HG02798 (cell line): Measurements from ENCODE around the gene TXNDC15.
"Not testable (repeated sequence)": the region's sequence is repeated elsewhere in the genome, so short reads cannot be mapped to it uniquely, and the experiment has no call there.

Source experiments
- ATAC-seq: cut with Tn5 transposase; IDR thresholded peaks from one replicate; pipeline ENCODE4 v1.9.1; 2021; ENCODE audit warnings: mild to moderate bottlenecking; ENCODE audit not compliant: unreplicated experiment, poor library complexity

TXNDC15 gene

DNA sequence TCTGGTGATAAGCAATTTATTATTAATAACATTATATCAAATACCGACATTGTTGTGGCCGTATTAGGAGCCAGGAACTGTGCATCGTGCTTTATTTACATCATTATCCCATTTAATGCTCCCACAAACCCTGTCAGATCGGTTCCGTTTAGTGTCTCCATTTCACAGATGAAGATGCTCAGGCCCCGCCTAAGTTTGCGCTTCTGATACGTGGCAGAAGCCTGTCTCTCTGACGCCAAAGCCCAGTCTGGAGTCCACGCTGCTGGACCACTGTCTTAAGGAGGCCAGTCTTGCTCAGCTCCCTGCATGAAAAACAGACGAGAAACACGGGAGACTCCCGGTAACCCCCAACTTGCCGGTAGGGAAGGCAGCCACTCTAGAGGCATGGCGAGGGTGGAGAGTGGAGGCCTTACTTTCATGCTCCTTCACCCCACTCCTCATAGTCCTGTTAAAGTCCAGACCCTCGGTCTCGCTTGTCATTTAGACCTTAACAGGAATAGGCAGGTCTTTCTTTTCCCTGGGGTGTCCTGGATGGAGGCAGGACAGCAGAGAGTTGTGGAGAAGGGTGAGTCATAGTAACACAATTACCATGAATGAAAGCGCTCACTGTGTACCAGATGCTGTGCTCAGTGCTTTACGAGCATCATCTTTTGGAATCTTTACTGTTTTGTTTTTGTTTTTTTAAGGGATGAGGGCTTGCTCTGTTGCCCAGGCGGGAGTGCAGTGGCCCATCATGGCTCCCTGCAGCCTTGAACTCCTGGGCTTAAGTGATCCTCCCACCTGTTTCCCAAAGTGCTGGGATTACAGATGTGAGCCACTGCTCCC lies 872 bp downstream of the TXNDC15 start:
- ATAC-seq, result peak; percentile 28

DNA sequence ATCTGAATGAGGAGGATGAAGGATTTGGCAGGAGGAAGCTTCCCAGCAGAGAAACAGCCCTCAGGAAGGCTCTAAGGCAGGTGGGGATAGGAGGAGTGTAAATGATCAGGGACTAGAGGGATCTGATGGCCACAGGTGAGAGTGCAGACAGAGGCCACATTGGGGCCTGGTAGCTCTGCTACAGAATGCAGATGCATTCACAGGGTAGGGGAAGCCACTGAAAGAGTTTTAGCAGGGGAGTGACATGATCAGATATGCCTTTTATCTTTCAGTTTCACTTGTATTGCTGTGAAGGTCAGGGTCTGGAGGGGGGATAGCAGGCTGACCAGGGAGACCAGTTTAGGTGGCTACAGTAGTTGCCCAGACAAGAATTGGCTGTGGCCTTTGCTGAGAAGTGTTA lies 3.0 kb downstream of the TXNDC15 start:
- ATAC-seq, result peak; percentile 29

- no peak for ATAC-seq
Measured at GRCh38 chr5:134878403-134878802, 4.2 kb downstream of the TXNDC15 start.

- ATAC-seq, result no peak
Measured at GRCh38 chr5:134879456-134879855, 5.3 kb downstream of the TXNDC15 start.

- not testable (repeated sequence) for ATAC-seq
Measured at GRCh38 chr5:134880937-134881336, 6.8 kb downstream of the TXNDC15 start.

GRCh38 chr5:134881711-134882110 lies 7.5 kb downstream of the TXNDC15 start:
- not testable (repeated sequence) for ATAC-seq

DNA sequence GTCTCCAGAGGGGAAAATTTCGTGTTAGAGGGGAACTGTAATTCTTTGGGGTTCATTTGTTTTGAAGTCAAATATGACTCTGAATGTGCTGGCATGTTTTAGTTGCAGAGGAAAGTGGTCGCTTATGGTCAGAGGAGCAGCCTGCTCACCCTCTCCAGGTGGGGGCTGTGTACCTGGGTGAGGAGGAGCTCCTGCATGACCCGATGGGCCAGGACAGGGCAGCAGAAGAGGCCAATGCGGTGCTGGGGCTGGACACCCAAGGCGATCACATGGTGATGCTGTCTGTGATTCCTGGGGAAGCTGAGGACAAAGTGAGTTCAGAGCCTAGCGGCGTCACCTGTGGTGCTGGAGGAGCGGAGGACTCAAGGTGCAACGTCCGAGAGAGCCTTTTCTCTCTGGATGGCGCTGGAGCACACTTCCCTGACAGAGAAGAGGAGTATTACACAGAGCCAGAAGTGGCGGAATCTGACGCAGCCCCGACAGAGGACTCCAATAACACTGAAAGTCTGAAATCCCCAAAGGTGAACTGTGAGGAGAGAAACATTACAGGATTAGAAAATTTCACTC lies 13.5 kb downstream of the TXNDC15 start:
- no peak for ATAC-seq

DNA sequence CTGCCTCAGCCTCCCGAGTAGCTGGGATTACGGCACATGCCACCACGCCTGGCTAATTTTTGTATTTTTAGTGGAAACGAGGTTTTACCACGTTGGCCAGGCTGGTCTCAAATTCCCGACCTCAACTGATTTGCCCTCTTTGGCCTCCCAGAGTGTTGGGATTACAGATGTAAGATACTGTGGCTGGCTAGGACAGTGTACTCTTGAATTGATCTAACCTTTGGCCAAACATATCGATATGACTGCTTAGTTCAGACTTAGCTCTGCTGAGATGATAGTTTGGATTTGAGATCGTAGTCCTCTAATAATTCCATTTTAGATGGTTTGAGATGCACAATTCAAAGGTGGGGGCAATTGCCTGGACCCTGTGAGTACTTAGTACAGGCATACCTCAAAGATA lies 15.2 kb downstream of the TXNDC15 start:
- ATAC-seq, result no peak

- no peak for ATAC-seq
Measured at GRCh38 chr5:134891473-134891872, 17.3 kb downstream of the TXNDC15 start.

GRCh38 chr5:134892282-134892681 lies 18.1 kb downstream of the TXNDC15 start:
- no peak for ATAC-seq

- no peak for ATAC-seq
Measured at GRCh38 chr5:134892926-134893325, 18.8 kb downstream of the TXNDC15 start.

DNA sequence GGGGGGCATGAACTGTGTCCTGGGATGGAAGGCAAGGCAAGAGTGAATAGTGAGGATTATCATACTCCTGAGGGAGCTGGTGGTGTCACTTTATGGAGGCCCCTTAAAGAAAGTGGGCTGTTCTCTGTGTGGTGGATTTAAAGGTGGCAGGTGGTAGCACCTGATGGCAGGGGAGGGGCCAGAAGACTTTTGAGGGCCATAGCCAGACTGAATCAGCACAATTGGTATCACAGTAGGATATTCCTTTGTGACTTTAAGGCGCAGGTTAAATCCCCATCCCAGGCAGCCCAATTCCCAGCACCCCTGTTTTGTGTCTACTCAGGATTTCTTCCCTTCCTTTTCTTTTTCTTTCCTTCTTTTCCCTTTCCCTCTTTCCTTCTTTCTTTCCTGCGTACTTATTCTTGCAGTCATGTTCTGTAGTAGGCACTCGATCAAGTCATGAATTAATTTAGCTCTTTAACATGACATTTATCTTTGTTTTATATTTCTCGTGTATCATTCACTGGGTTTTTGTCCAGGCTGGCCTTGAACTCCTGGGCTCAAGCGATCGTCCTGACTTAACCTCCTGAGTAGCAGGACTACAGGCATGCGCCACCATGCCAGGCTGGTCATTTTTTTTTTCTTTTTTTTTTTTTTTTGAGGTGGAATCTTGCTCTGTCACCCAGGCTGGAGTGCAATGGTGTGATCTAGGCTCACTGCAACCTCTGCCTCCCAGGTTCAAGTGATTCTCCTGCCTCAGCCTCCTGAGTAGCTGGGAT lies 19.8 kb downstream of the TXNDC15 start:
- no peak for ATAC-seq

- no peak for ATAC-seq
Measured at GRCh38 chr5:134902071-134902801, 28.1 kb downstream of the TXNDC15 start.

DNA sequence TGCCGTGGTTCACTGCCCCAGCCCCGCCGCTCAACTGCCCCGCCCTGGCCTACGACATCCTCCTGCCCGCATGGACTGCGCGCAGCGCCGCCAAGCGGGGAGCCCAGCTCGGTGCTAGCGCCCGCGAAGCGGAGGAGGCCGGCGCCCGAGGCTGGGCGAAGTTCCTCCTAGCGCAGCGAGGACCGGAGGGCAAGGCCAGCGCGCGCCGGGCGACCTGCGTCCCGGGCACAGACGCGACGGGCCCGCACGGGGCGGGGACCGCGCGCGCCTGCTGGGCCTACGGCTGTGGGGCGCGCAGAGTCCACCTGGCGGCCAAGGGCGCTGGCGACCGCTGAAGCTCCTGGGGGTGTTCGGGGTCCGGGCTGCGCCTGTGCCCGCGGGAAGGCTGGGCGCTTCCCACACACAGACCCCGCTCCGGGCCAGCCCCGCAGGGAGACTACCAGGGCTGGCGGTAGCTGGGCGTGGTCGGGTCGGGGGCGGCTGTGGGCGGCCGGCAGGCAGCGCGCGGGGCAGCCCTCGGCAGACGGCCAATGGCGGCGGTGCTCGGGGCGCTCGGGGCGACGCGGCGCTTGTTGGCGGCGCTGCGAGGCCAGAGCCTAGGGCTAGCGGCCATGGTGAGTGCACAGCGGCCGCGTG lies 30.6 kb downstream of the TXNDC15 start, which contains the start of gene PCBD2:
Gene PCBD2 (plus strand): TSS at position 522 of the 636 bp plus-strand sequence. CDS start 9 bp downstream, at position 531.
- peak; percentile 84 for ATAC-seq

- ATAC-seq, result peak; percentile 33
Measured at GRCh38 chr5:134905246-134905996, 31.2 kb downstream of the TXNDC15 start.

DNA sequence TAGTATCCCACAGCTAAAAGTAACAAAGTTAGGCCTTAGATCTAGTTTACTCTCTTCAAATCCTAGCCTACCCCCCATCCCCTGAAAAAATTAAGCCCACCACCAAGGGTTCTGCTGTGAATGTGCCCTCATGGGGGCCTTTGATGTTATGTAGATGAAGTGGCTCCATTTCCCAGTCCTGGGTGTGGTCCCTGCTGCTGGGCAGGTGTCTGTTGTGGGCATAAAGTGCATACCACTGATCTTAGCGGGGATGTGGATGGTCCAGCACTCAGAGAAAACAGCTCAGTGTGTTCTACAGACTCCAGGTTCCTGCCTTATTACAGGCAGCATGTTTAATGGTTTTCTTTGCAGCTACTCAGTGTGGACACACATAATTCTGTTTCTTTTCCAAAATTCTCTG lies 32.6 kb downstream of the TXNDC15 start:
- ATAC-seq, result no peak

GRCh38 chr5:134910752-134911151 lies 36.6 kb downstream of the TXNDC15 start:
- ATAC-seq, result not testable (repeated sequence)

DNA sequence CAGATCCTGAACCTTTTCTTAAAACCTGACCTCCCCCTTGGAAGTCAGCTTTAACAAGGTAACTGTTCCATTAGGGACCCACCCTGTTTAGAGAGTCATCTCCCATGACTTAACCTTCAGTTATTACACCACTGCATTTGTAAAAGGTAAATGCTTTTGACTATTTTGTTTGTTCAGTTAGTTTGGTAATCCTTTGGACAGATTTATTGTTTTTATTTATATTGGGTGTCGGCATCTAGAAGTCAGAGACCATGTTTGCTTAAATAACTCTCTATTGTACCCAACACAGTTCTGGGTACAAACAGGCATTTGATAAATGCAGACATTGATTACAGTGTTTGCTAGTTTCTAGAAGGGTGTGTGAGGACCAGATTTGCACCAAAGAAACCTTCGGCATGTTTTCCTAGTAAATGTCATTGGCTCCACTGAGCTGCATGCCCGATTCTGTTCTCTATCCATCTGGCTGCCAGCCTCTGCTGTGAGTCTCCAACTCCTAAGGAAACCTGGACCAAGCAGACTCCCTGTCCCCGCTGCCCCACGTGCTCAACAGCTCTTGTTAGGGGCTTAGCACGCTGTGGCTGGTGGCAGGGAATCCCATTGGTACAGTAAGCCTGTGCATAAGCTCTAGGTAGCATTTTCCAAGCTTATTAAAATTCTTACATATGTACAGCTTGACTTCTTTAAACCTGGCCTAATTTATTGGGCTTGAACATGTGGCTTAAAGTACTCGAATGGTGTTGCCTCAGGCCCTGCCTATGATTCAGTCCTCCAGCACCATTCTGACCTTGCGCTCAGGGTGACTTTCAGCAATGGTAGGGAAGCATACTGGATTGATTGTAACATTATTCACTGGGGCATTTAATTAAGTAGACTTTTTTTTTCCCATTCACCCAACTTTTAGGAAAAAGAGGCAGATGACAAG lies 37.4 kb downstream of the TXNDC15 start:
- no peak for ATAC-seq
